GM23338 (cell line): ENCODE results near the gene AGR3.

ENCODE experiments used
- CREB1 ChIP-seq: fragments of 250-450 bp; sonication (Bioruptor Pico); IDR thresholded peaks from 2 replicates; pipeline ENCODE4 v1.5.0; 2020; ENCODE audit warnings: low read depth, mild to moderate bottlenecking, moderate library complexity
- CTCF ChIP-seq, 2 experiments: fragments of 200-600 bp in 1 of 2; sonication (generic) in 1 of 2; conservative IDR thresholded peaks; 2 replicates each; pipeline versions ENCODE4 v1.5.1 to v1.6.1; 2016 to 2017; ENCODE audit warnings: antibody characterized with exemption in 2 of 2, low read depth in 2 of 2, mild to moderate bottlenecking in 2 of 2, moderate library complexity in 1 of 2
- EZH2 ChIP-seq: fragments of 200-600 bp; sonication (generic); IDR thresholded peaks from one replicate; pipeline ENCODE4 v1.8.0; 2017; ENCODE audit warnings: antibody characterized with exemption, mild to moderate bottlenecking, low read depth; ENCODE audit not compliant: unreplicated experiment
- EZH2phosphoT487 ChIP-seq: fragments of 200-600 bp; sonication (generic); IDR thresholded peaks from one replicate; pipeline ENCODE4 v1.8.1; 2018; ENCODE audit warnings: antibody characterized with exemption; ENCODE audit not compliant: unreplicated experiment
- JUNB ChIP-seq: IDR thresholded peaks from one replicate; pipeline ENCODE4 v1.6.1; 2016; ENCODE audit warnings: antibody characterized with exemption; ENCODE audit not compliant: unreplicated experiment
- NANOG ChIP-seq: IDR thresholded peaks from 2 replicates; pipeline ENCODE4 v1.6.1; 2016; ENCODE audit warnings: antibody characterized with exemption, borderline replicate concordance
- POLR2AphosphoS5 ChIP-seq: IDR thresholded peaks from 2 replicates; pipeline ENCODE4 v1.6.1; 2016; ENCODE audit warnings: antibody characterized with exemption, low read depth
- REST ChIP-seq: IDR thresholded peaks from one replicate; pipeline ENCODE4 v1.6.1; 2018; ENCODE audit warnings: antibody characterized with exemption; ENCODE audit not compliant: unreplicated experiment
- ZNF114 ChIP-seq: fragments of 250-450 bp; sonication (Bioruptor Pico); IDR thresholded peaks from 2 replicates; pipeline ENCODE4 v1.5.0; 2020; ENCODE audit warnings: mild to moderate bottlenecking, moderate library complexity
- ZNF331 ChIP-seq: fragments of 250-450 bp; sonication (Bioruptor Pico); IDR thresholded peaks from 2 replicates; pipeline ENCODE4 v1.5.0; 2020; ENCODE audit warnings: low read depth, mild to moderate bottlenecking, moderate library complexity
- ZNF462 ChIP-seq: fragments of 250-450 bp; sonication (Bioruptor Pico); IDR thresholded peaks from 2 replicates; pipeline ENCODE4 v1.5.0; 2020; ENCODE audit warnings: mild to moderate bottlenecking, moderate library complexity

- TF ChIP-seq CTCF (conservative IDR thresholded peaks at IDR 0.05; ENCODE audit: low read depth in 2 of 2) (no peak), POLR2AphosphoS5 (no peak), CREB1 (CRISPR knock-in tag) (no peak), ZNF114 (CRISPR knock-in tag) (no peak), ZNF331 (CRISPR knock-in tag) (no peak), ZNF462 (CRISPR knock-in tag) (no peak), REST (no peak), EZH2 (no peak), JUNB (no peak), NANOG (no peak), EZH2phosphoT487 (no peak)
Observed at GRCh38 chr7:16811551-16811950, 70.2 kb downstream of the AGR3 start.
